Cardiac muscle cell (in vitro differentiated cells and primary cell): ENCODE data around the gene BASP1. TPM values are rescaled to one million over a fixed set of nuclear protein-coding genes. Genes with fewer than 3 reads are reported as not detected.

Experiments used
- DNase-seq, 2 donors: peaks; one replicate each; pipeline versions ENCODE4 v3.0.0 to v3.0.0-alpha.2; 2010 to 2017; ENCODE audit warnings: low read depth in 1 of 2, low spot score in 1 of 2
- H3K27ac ChIP-seq: fragments of 200-600 bp; sonication (generic); 2 replicates; pipeline ENCODE4 v1.5.1; 2016
- H3K27me3 ChIP-seq: fragments of 200-600 bp; sonication (generic); 2 replicates; pipeline ENCODE4 v1.6.0; 2016; ENCODE audit warnings: control low read depth
- H3K36me3 ChIP-seq: fragments of 200-600 bp; sonication (generic); 2 replicates; pipeline ENCODE4 v1.5.1; 2016; ENCODE audit warnings: control low read depth
- H3K4me1 ChIP-seq: fragments of 200-600 bp; sonication (generic); 2 replicates; pipeline ENCODE4 v1.8.1; 2017; ENCODE audit warnings: low read depth, mild to moderate bottlenecking, mixed run types
- H3K4me3 ChIP-seq: fragments of 200-600 bp; sonication (generic); 2 replicates; pipeline ENCODE4 v1.5.1; 2016; ENCODE audit warnings: mild to moderate bottlenecking
- H3K9me3 ChIP-seq: fragments of 200-600 bp; sonication (generic); 2 replicates; pipeline ENCODE4 v1.5.1; 2017; ENCODE audit warnings: low read depth, mild to moderate bottlenecking, control low read depth
- polyA plus RNA-seq: library from polyadenylated mRNA; unstranded; fragments of >200 nt; fragmentation: Nextera tagmentation; extraction: Ambion mirVana; gene quantifications from 2 replicates; pipeline ENCODE4 v1.2.1, GENCODE V29; 2016
- total RNA-seq: library from RNA; depleted of rRNA; stranded (reverse); fragments of >200 nt; gene quantifications from 2 replicates; pipeline ENCODE4 v1.2.3, GENCODE V29; 2016
- TF ChIP-seq, protein P1 (sequence below): IDR thresholded peaks from 2 replicates; pipeline ENCODE4 v1.5.1; 2012; ENCODE audit warnings: low read depth, mild to moderate bottlenecking, low read length

The BASP1 gene
- total and polyA plus RNA-seq, 2 experiments from 2014 or later: 91.2 to 129 TPM

GRCh38 chr5:17224858-17225511 is 7.6 kb downstream of the BASP1 start:
- Histone ChIP-seq H3K27me3 (no peaks in the 10 kb centered on the region), H3K36me3 (no peaks in the 10 kb centered on the region), H3K27ac (no peak overlapping the region), H3K4me1 (peaks cover 25% of the 10 kb centered on the region), H3K4me3 (no peak overlapping the region), H3K9me3 (no peaks in the 10 kb centered on the region)
- TF ChIP-seq, protein P1, sequence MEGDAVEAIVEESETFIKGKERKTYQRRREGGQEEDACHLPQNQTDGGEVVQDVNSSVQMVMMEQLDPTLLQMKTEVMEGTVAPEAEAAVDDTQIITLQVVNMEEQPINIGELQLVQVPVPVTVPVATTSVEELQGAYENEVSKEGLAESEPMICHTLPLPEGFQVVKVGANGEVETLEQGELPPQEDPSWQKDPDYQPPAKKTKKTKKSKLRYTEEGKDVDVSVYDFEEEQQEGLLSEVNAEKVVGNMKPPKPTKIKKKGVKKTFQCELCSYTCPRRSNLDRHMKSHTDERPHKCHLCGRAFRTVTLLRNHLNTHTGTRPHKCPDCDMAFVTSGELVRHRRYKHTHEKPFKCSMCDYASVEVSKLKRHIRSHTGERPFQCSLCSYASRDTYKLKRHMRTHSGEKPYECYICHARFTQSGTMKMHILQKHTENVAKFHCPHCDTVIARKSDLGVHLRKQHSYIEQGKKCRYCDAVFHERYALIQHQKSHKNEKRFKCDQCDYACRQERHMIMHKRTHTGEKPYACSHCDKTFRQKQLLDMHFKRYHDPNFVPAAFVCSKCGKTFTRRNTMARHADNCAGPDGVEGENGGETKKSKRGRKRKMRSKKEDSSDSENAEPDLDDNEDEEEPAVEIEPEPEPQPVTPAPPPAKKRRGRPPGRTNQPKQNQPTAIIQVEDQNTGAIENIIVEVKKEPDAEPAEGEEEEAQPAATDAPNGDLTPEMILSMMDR: no peak
- peak in 1 of 2 donors; percentile 20 for DNase-seq

DNA sequence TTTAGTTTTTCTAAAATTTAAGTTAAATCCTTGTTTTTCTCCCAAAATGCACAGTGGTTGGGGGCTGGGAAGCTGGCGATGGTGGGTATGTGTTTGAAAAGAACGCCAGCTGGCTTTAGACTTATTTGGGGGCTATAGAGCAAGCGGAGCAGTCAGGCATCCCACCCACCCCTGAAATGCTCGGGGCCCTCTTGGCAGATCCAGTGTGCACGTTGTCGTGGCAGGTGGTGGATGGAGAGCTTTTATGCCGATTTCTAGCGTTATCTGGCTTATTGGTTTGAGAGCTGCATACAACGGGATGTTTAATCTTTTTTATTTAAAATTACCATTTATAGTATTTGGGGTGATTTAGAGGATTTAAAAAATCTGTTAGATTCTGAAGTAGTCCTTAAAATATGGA is 8.1 kb downstream of the BASP1 start:
- H3K4me1 ChIP-seq: peaks cover 25% of the 10 kb centered on the region
- TF ChIP-seq, protein P1: no peak
- no peak overlapping the region for H3K27ac ChIP-seq
- H3K36me3 ChIP-seq: no peaks in the 10 kb centered on the region
- H3K4me3 ChIP-seq: no peak overlapping the region
- H3K9me3 ChIP-seq: no peaks in the 10 kb centered on the region
- DNase-seq: no peak
- no peaks in the 10 kb centered on the region for H3K27me3 ChIP-seq

DNA sequence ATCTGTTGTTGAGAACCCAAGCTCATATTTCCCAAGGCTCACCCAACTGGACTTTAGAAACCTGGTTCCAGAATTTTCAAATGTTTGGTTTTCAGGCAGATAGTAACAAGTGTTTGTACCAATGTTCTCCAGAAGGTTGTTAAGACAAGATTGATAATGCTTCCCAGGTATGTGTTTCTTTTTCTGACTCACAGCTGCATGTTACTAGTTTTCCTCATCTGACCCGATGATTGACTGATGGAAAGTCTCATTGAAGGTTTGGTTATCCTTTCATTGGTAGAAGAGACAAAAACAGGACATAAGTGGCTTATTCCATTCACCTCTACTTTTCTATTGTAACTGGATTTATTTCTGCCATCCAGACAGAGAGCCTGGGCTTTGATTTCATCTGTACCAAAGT is 10.4 kb downstream of the BASP1 start:
- H3K27me3 ChIP-seq: no peaks in the 10 kb centered on the region
- H3K9me3 ChIP-seq: no peaks in the 10 kb centered on the region
- TF ChIP-seq, protein P1: no peak
- no peaks in the 10 kb centered on the region for H3K36me3 ChIP-seq
- DNase-seq: no peak
- H3K4me1 ChIP-seq: peaks cover 10% of the 10 kb centered on the region
- H3K27ac ChIP-seq: no peak overlapping the region
- no peak overlapping the region for H3K4me3 ChIP-seq

DNA sequence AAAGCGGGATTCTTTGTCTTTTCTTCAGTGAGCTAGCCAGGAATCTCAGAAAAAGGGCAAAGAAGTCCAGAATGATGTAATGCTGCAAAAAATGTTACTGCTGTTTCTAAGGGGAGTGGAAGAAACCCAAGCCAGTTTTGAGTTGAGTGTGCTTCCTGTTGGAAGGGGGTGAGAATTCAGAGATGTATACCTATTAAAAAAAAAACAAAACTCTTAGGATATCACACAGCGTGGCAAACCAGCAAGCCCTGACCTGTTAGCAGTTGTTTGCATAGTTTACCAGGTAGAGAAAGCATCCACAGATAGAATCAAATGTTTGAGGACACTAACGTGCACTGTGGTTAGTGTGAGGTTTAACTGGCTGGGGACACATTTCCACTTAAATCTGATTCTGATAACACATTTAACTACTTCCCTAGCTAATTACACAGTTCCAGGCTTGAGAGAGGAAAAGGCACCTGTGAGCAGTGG is 11.4 kb downstream of the BASP1 start:
- H3K27me3 ChIP-seq: no peaks in the 10 kb centered on the region
- H3K9me3 ChIP-seq: no peaks in the 10 kb centered on the region
- no peaks in the 10 kb centered on the region for H3K36me3 ChIP-seq
- TF ChIP-seq, protein P1: no peak
- peak in 1 of 2 donors; percentile 65 for DNase-seq
- no peak overlapping the region for H3K4me3 ChIP-seq
- H3K4me1 ChIP-seq: peaks cover 7% of the 10 kb centered on the region
- H3K27ac ChIP-seq: no peak overlapping the region

GRCh38 chr5:17229313-17229712 is 11.9 kb downstream of the BASP1 start:
- DNase-seq: no peak
- Histone ChIP-seq H3K4me3 (no peak overlapping the region), H3K9me3 (no peaks in the 10 kb centered on the region), H3K27ac (no peak overlapping the region), H3K4me1 (peaks cover 7% of the 10 kb centered on the region), H3K27me3 (no peaks in the 10 kb centered on the region), H3K36me3 (no peaks in the 10 kb centered on the region)
- TF ChIP-seq, protein P1: no peak
